Measurements from ENCODE around the gene TP53BP2.
A peak's percentile ranks its signal among the peaks of the same experiment; 100 is the strongest.

DNA sequence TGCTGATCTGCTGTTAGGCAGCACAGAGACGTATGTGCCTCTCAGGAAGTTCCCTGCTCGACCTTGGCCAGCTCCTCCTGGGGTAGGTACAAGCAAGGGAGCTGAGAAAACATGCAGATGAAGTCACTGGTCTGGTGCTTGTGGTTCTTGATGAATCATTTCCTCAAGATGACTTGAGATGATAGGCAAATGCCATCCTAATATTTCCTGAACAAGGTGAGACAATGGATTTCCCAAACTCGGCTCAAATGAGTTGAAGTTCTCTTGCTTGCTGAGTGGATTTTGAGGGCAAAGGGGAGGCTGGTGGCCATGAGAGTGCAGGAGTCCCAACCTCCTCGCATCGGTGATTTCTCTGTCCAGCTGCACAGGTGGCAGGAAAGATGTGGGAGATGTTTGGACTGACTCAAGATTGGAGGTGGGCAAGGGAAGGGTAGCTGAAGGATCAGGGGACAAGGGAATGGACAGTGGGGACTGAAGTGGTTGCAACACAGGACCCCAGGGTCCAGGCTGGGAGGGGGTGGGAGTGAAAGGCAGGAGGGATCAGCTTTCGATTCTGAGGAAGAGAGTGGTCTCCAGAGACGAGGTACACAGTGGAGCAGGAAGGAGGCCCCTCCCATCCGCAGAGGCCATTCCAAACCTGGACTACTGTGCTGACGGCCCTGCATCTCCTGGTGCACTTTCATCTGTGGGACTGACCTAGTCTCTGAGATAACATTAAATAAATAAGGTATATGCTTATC is 69.5 kb downstream of the TP53BP2 start:
- TF ChIP-seq, protein P1, sequence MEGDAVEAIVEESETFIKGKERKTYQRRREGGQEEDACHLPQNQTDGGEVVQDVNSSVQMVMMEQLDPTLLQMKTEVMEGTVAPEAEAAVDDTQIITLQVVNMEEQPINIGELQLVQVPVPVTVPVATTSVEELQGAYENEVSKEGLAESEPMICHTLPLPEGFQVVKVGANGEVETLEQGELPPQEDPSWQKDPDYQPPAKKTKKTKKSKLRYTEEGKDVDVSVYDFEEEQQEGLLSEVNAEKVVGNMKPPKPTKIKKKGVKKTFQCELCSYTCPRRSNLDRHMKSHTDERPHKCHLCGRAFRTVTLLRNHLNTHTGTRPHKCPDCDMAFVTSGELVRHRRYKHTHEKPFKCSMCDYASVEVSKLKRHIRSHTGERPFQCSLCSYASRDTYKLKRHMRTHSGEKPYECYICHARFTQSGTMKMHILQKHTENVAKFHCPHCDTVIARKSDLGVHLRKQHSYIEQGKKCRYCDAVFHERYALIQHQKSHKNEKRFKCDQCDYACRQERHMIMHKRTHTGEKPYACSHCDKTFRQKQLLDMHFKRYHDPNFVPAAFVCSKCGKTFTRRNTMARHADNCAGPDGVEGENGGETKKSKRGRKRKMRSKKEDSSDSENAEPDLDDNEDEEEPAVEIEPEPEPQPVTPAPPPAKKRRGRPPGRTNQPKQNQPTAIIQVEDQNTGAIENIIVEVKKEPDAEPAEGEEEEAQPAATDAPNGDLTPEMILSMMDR (IDR thresholded peaks at IDR 0.05): no peak
- TF ChIP-seq POLR2AphosphoS5 (IDR thresholded peaks at IDR 0.05) (peak in 1 of 2 donors; percentile 40), POLR2A (IDR thresholded peaks at IDR 0.05) (no peak), EP300 (IDR thresholded peaks at IDR 0.05) (peak in 1 of 4 donors; percentile 41)
